KMS-11 (cell line): ENCODE measurements around the gene EXPH5.
"Not testable (repeated sequence)": the region's sequence is repeated elsewhere in the genome, so short reads cannot be mapped to it uniquely, and the experiment has no call there.

Source experiments
- H2AFZ ChIP-seq: fragments of 200-600 bp; sonication (generic); 2 replicates; pipeline ENCODE4 v1.6.1; 2016; ENCODE audit warnings: antibody characterized with exemption, mixed run types, low read depth
- H3K27ac ChIP-seq: fragments of 200-600 bp; sonication (generic); 2 replicates; pipeline ENCODE4 v1.6.1; 2016; ENCODE audit warnings: mild to moderate bottlenecking, mixed run types
- H3K27me3 ChIP-seq: fragments of 200-600 bp; sonication (generic); 2 replicates; pipeline ENCODE4 v1.6.1; 2017; ENCODE audit warnings: mild to moderate bottlenecking, low read depth, mixed run types, moderate library complexity; ENCODE audit not compliant: insufficient read depth
- H3K36me3 ChIP-seq: fragments of 200-600 bp; sonication (generic); 2 replicates; pipeline ENCODE4 v1.6.1; 2017; ENCODE audit warnings: mild to moderate bottlenecking, mixed run types; ENCODE audit not compliant: insufficient read depth
- H3K4me1 ChIP-seq: fragments of 200-600 bp; sonication (generic); 2 replicates; pipeline ENCODE4 v1.6.1; 2016; ENCODE audit warnings: mild to moderate bottlenecking, low read depth, mixed run types; ENCODE audit not compliant: poor library complexity, severe bottlenecking
- H3K4me2 ChIP-seq: fragments of 200-600 bp; sonication (generic); 2 replicates; pipeline ENCODE4 v1.7.0; 2016; ENCODE audit warnings: mild to moderate bottlenecking, mixed run types
- H3K4me3 ChIP-seq: fragments of 200-600 bp; sonication (generic); IDR thresholded peaks from 2 replicates; pipeline ENCODE4 v1.6.1; 2017; ENCODE audit warnings: low read depth, low read length, mixed read lengths; ENCODE audit not compliant: insufficient read depth
- H3K79me2 ChIP-seq: fragments of 200-600 bp; sonication (generic); 2 replicates; pipeline ENCODE4 v1.6.1; 2016; ENCODE audit warnings: low read depth, mixed run types; ENCODE audit not compliant: insufficient read depth
- H3K9ac ChIP-seq: fragments of 200-600 bp; sonication (generic); 2 replicates; pipeline ENCODE4 v1.6.1; 2016; ENCODE audit warnings: mild to moderate bottlenecking, mixed run types
- H4K20me1 ChIP-seq: fragments of 200-600 bp; sonication (generic); 2 replicates; pipeline ENCODE4 v1.6.1; 2016; ENCODE audit warnings: mild to moderate bottlenecking, mixed run types; ENCODE audit not compliant: insufficient read depth
- CTCF ChIP-seq: fragments of 200-600 bp; sonication (generic); conservative IDR thresholded peaks from 2 replicates; pipeline ENCODE4 v1.6.1; 2017; ENCODE audit warnings: low read depth, mild to moderate bottlenecking, antibody characterized with exemption, low read length, moderate library complexity, mixed read lengths

EXPH5 gene

GRCh38 chr11:108588287-108588686 lies 5.3 kb downstream of the EXPH5 start:
- no peak overlapping the region for H3K4me3 ChIP-seq
- H3K27me3 ChIP-seq = no peaks in the 10 kb centered on the region
- H3K36me3 ChIP-seq = no peaks in the 10 kb centered on the region
- no peaks in the 10 kb centered on the region for H3K79me2 ChIP-seq
- no peaks in the 10 kb centered on the region for H4K20me1 ChIP-seq
- no peak overlapping the region for H3K27ac ChIP-seq
- no peak overlapping the region for H3K9ac ChIP-seq
- H3K4me1 ChIP-seq = no peaks in the 10 kb centered on the region
- no peak for TF ChIP-seq CTCF
- H2AFZ ChIP-seq = no peak overlapping the region
- H3K4me2 ChIP-seq = no peak overlapping the region

- Histone ChIP-seq H2AFZ (no peak overlapping the region), H3K9ac (no peak overlapping the region), H4K20me1 (no peaks in the 10 kb centered on the region), H3K27ac (no peak overlapping the region), H3K79me2 (no peaks in the 10 kb centered on the region), H3K4me3 (no peak overlapping the region), H3K4me2 (no peak overlapping the region), H3K4me1 (no peaks in the 10 kb centered on the region), H3K27me3 (no peaks in the 10 kb centered on the region), H3K36me3 (no peaks in the 10 kb centered on the region)
- TF ChIP-seq CTCF = no peak
Observed at GRCh38 chr11:108587109-108587508, 6.5 kb downstream of the EXPH5 start.

- Histone ChIP-seq H3K79me2 (no peaks in the 10 kb centered on the region), H4K20me1 (no peaks in the 10 kb centered on the region), H3K9ac (no peak overlapping the region), H3K27ac (no peak overlapping the region), H3K4me2 (no peak overlapping the region), H3K4me3 (no peak overlapping the region), H3K4me1 (no peaks in the 10 kb centered on the region), H3K36me3 (no peaks in the 10 kb centered on the region), H3K27me3 (no peaks in the 10 kb centered on the region), H2AFZ (no peak overlapping the region)
- TF ChIP-seq CTCF = no peak
Observed at GRCh38 chr11:108586600-108586999, 7.0 kb downstream of the EXPH5 start.

- H3K27ac ChIP-seq, H3K9ac ChIP-seq, H3K79me2 ChIP-seq, H2AFZ ChIP-seq, H3K36me3 ChIP-seq, H3K27me3 ChIP-seq, H3K4me1 ChIP-seq, H3K4me3 ChIP-seq, H4K20me1 ChIP-seq, H3K4me2 ChIP-seq: not testable (repeated sequence)
Observed at GRCh38 chr11:108586185-108586584, 7.4 kb downstream of the EXPH5 start.

GRCh38 chr11:108584973-108585372 lies 8.6 kb downstream of the EXPH5 start:
- no peaks in the 10 kb centered on the region for H3K36me3 ChIP-seq
- no peaks in the 10 kb centered on the region for H3K27me3 ChIP-seq
- H3K27ac ChIP-seq = no peak overlapping the region
- H3K4me2 ChIP-seq = no peak overlapping the region
- H2AFZ ChIP-seq = no peak overlapping the region
- H4K20me1 ChIP-seq = no peaks in the 10 kb centered on the region
- no peaks in the 10 kb centered on the region for H3K79me2 ChIP-seq
- H3K4me3 ChIP-seq = no peak overlapping the region
- H3K4me1 ChIP-seq = no peaks in the 10 kb centered on the region
- H3K9ac ChIP-seq = no peak overlapping the region
- TF ChIP-seq CTCF = no peak
